PC-3 (cell line): Measurements from ENCODE around the gene SLC6A11. TPM values are rescaled to one million over a fixed set of nuclear protein-coding genes. Genes with fewer than 3 reads are reported as not detected.

Experiments
- ATAC-seq: fragments of 200-7000 bp; cut with Tn5 transposase; 2 replicates; pipeline ENCODE4 v1.9.1; 2020; ENCODE audit warnings: mild to moderate bottlenecking, moderate library complexity
- BruUV-seq: library from RNA; stranded (reverse); fragments of 400-500 nt; replicated peaks from 2 replicates; lab custom pipeline; 2021; lab: Mats Ljungman, UMichigan
- CTCF ChIA-PET: fragments of 300-600 bp; sonication (Branson Sonifier 250); formaldehyde crosslinking; loops from one replicate; lab custom pipeline; 2022; ENCODE audit warnings: antibody characterized with exemption; lab: Charles Lee
- POLR2A ChIA-PET: fragments of 300-600 bp; sonication (Branson Sonifier 250); formaldehyde crosslinking; loops from one replicate; lab custom pipeline; 2022; ENCODE audit warnings: antibody characterized with exemption; ENCODE audit not compliant: unreplicated experiment; lab: Charles Lee
- DNase-seq: peaks from one replicate; pipeline ENCODE4 v3.0.0-alpha.2; 2015
- H2AFZ ChIP-seq: fragments of 300-600 bp; sonication (generic); 2 replicates; pipeline ENCODE4 v1.6.0; 2016; ENCODE audit warnings: antibody characterized with exemption, low read length
- H3F3A ChIP-seq: fragments of 300-600 bp; sonication (generic); one replicate; pipeline ENCODE4 v1.6.0; 2017; ENCODE audit warnings: antibody characterized with exemption, low read length, control low read depth, mild to moderate bottlenecking; ENCODE audit not compliant: unreplicated experiment
- H3K27ac ChIP-seq: fragments of 300-600 bp; sonication (generic); 2 replicates; pipeline ENCODE4 v1.5.1; 2016; ENCODE audit warnings: mild to moderate bottlenecking, low read length
- H3K27me3 ChIP-seq: fragments of 300-600 bp; sonication (generic); 2 replicates; pipeline ENCODE4 v1.6.1; 2016; ENCODE audit warnings: low read length, mixed read lengths
- H3K36me3 ChIP-seq: fragments of 300-600 bp; sonication (generic); 2 replicates; pipeline ENCODE4 v1.6.1; 2016; ENCODE audit warnings: low read depth, mixed run types, low read length, mixed read lengths
- H3K4me1 ChIP-seq: fragments of 300-600 bp; sonication (generic); 2 replicates; pipeline ENCODE4 v1.5.1; 2016; ENCODE audit warnings: low read length; ENCODE audit not compliant: insufficient read depth
- H3K4me2 ChIP-seq: fragments of 300-600 bp; sonication (generic); 2 replicates; pipeline ENCODE4 v1.6.0; 2016; ENCODE audit warnings: low read length
- H3K4me3 ChIP-seq: fragments of 300-600 bp; sonication (generic); 2 replicates; pipeline ENCODE4 v1.5.1; 2016; ENCODE audit warnings: mild to moderate bottlenecking, low read length, mixed read lengths
- H3K79me2 ChIP-seq: fragments of 300-600 bp; sonication (generic); 2 replicates; pipeline ENCODE4 v1.6.1; 2017; ENCODE audit warnings: low read length, mixed read lengths
- H3K9ac ChIP-seq: fragments of 300-600 bp; sonication (generic); 2 replicates; pipeline ENCODE4 v1.6.0; 2016; ENCODE audit warnings: mild to moderate bottlenecking, low read length
- H3K9me2 ChIP-seq: fragments of 300-600 bp; sonication (generic); replicated peaks from 2 replicates; pipeline ENCODE4 v1.6.1; 2016; ENCODE audit warnings: mixed run types, low read length, mixed read lengths
- H3K9me3 ChIP-seq: fragments of 300-600 bp; sonication (generic); 2 replicates; pipeline ENCODE4 v1.6.1; 2016; ENCODE audit warnings: low read length, mixed read lengths
- H4K20me1 ChIP-seq: fragments of 300-600 bp; sonication (generic); 2 replicates; pipeline ENCODE4 v1.6.1; 2016; ENCODE audit warnings: low read length, mixed read lengths
- CTCF ChIP-seq: fragments of 300-600 bp; sonication (generic); conservative IDR thresholded peaks from 2 replicates; pipeline ENCODE4 v1.5.1; 2017; ENCODE audit warnings: antibody characterized with exemption, low read depth, mild to moderate bottlenecking, low read length
- EZH2 ChIP-seq: fragments of 300-600 bp; sonication (generic); IDR thresholded peaks from one replicate; pipeline ENCODE4 v1.6.1; 2017; ENCODE audit warnings: antibody characterized with exemption, mild to moderate bottlenecking, low read length; ENCODE audit not compliant: unreplicated experiment
- EZH2phosphoT487 ChIP-seq: fragments of 300-600 bp; sonication (generic); IDR thresholded peaks from 2 replicates; pipeline ENCODE4 v1.6.1; 2018; ENCODE audit warnings: mild to moderate bottlenecking, antibody characterized with exemption, low read length, borderline replicate concordance
- intact Hi-C: fragments of 100-400 bp; cut with micrococcal nuclease; formaldehyde crosslinking; loops from 2 replicates; pipeline ENCODE4 v1.9.0; 2023
- total RNA-seq: library from RNA; depleted of rRNA; stranded (reverse); fragments of >200 nt; gene quantifications from 2 replicates; pipeline ENCODE4 v1.2.3, GENCODE V29; 2014

Gene SLC6A11
- total RNA-seq, 1 experiment from 2014 or later: 34.0 TPM

DNA sequence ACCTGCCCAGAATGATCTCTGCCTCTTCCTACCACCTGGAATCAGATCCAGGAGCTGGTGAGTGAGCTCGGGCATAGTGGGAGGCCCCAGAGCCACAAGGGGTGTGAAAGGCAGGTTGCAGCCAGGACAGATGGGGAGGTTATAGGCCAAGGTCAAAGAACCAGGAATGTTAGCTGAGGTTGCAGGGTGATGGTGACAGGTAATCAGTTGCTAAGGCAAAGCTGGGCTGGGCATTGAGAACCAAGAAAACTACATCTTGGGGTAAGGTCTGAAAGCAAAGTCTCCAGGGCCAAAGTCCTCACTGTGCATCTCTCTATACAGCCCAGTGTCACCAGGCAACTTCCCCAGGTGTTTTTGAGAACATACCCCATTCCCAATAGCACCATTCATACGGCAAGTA, 38.4 kb upstream of the SLC6A11 start:
- POLR2A ChIA-PET: no interaction called here
- Histone ChIP-seq H3F3A (no peaks in the 10 kb centered on the region), H3K9me3 (no peaks in the 10 kb centered on the region), H3K9ac (no peak overlapping the region), H3K4me1 (peaks cover 36% of the 10 kb centered on the region), H3K36me3 (no peaks in the 10 kb centered on the region), H3K27me3 (no peaks in the 10 kb centered on the region), H3K9me2 (no peaks in the 10 kb centered on the region), H3K4me2 (no peak overlapping the region), H3K27ac (no peak overlapping the region), H4K20me1 (no peaks in the 10 kb centered on the region), H2AFZ (no peak overlapping the region), H3K4me3 (no peak overlapping the region), H3K79me2 (no peaks in the 10 kb centered on the region)
- CTCF ChIA-PET: no interaction called here
- intact Hi-C loops: no loop called here
- no peak for DNase-seq
- ATAC-seq: no peak
- TF ChIP-seq CTCF (no peak), EZH2phosphoT487 (no peak), EZH2 (no peak)
- BruUV-seq: no TSS peak

GRCh38 chr3:10778492-10779292, 37.3 kb upstream of the SLC6A11 start:
- DNase-seq (no peak), ATAC-seq (no peak)
- BruUV-seq: no TSS peak
- intact Hi-C loops: no loop called here
- Histone ChIP-seq H4K20me1 (no peaks in the 10 kb centered on the region), H3F3A (no peaks in the 10 kb centered on the region), H3K4me2 (no peak overlapping the region), H3K4me3 (no peak overlapping the region), H3K9me3 (no peaks in the 10 kb centered on the region), H2AFZ (no peak overlapping the region), H3K9ac (no peak overlapping the region), H3K27ac (no peak overlapping the region), H3K9me2 (no peaks in the 10 kb centered on the region), H3K79me2 (no peaks in the 10 kb centered on the region), H3K27me3 (no peaks in the 10 kb centered on the region), H3K4me1 (peaks cover 41% of the 10 kb centered on the region), H3K36me3 (no peaks in the 10 kb centered on the region)
- POLR2A ChIA-PET: no interaction called here
- TF ChIP-seq EZH2: no peak
- TF ChIP-seq CTCF: no peak
- TF ChIP-seq EZH2phosphoT487: no peak
- CTCF ChIA-PET: no interaction called here

DNA sequence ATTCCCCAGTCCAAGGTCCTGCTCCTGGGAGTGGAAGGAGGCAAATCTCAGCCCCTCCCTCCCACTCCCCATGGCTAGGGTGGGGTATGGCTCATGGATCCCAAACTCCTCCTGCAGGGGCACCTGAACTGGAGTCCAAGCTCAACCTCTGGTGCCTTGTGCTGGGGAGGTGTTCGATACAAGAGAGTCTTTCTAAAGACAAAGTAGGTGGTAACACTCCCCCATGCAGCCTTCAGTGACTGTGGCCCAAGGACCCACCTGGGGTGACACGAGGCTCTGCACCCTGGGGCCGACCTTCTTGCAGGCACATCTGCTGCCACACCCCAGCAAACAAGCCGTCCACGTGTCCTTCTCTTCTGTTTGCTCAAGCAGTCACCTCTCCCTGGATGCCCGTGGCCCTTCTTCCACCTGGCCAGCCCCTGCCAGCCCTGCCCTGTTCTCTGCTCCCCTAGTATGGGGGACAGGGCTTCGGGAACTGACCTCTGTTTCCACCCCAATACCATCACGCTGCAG, 36.7 kb upstream of the SLC6A11 start:
- intact Hi-C loops: no loop called here
- Histone ChIP-seq H2AFZ (no peak overlapping the region), H3K4me2 (peak overlapping the region; percentile 38; the same call in 1 of the 2 replicates), H3K27me3 (no peaks in the 10 kb centered on the region), H3F3A (no peaks in the 10 kb centered on the region), H3K9me3 (no peaks in the 10 kb centered on the region), H3K79me2 (no peaks in the 10 kb centered on the region), H3K27ac (peak overlapping the region; percentile 35; the same call in 1 of the 2 replicates), H3K4me1 (peaks cover 46% of the 10 kb centered on the region), H3K9me2 (no peaks in the 10 kb centered on the region), H3K36me3 (no peaks in the 10 kb centered on the region), H4K20me1 (no peaks in the 10 kb centered on the region), H3K4me3 (no peak overlapping the region), H3K9ac (no peak overlapping the region)
- no TSS peak for BruUV-seq
- DNase-seq: peak; percentile 24
- ATAC-seq: peak; percentile 31; the same call in 1 of the 2 replicates
- POLR2A ChIA-PET: no interaction called here
- TF ChIP-seq EZH2phosphoT487: no peak
- TF ChIP-seq EZH2: no peak
- TF ChIP-seq CTCF: no peak
- CTCF ChIA-PET: no interaction called here
